Neural progenitor cell (in vitro differentiated cells): ENCODE results near the gene WDR27. TPM values are rescaled to one million over a fixed set of nuclear protein-coding genes. Genes with fewer than 3 reads are reported as not detected.
"Not testable (repeated sequence)": the region's sequence is repeated elsewhere in the genome, so short reads cannot be mapped to it uniquely, and the experiment has no call there.

Experiments
- DNase-seq: peaks from one replicate; pipeline ENCODE4 v3.0.0-alpha.2; 2016; ENCODE audit warnings: low spot score
- H2AFZ ChIP-seq: fragments of 200-600 bp; sonication (generic); replicated peaks from 2 replicates; pipeline ENCODE4 v1.6.1; 2016; ENCODE audit warnings: antibody characterized with exemption
- H3F3A ChIP-seq: fragments of 200-600 bp; sonication (generic); 2 replicates; pipeline ENCODE4 v1.6.1; 2016; ENCODE audit warnings: antibody characterized with exemption, low read depth
- H3K27ac ChIP-seq: fragments of 200-600 bp; sonication (generic); 2 replicates; pipeline ENCODE4 v1.5.1; 2016; ENCODE audit warnings: mild to moderate bottlenecking
- H3K27me3 ChIP-seq: fragments of 200-600 bp; sonication (generic); 2 replicates; pipeline ENCODE4 v1.6.1; 2016; ENCODE audit warnings: mild to moderate bottlenecking, moderate library complexity
- H3K36me3 ChIP-seq: fragments of 200-600 bp; sonication (generic); 2 replicates; pipeline ENCODE4 v1.5.1; 2016
- H3K4me1 ChIP-seq: fragments of 200-600 bp; sonication (generic); 2 replicates; pipeline ENCODE4 v1.6.1; 2016; ENCODE audit warnings: mixed run types
- H3K4me2 ChIP-seq: fragments of 200-600 bp; sonication (generic); 2 replicates; pipeline ENCODE4 v1.6.1; 2016
- H3K4me3 ChIP-seq: fragments of 200-600 bp; sonication (generic); 2 replicates; pipeline ENCODE4 v1.5.1; 2016
- H3K79me2 ChIP-seq: fragments of 200-600 bp; sonication (generic); 2 replicates; pipeline ENCODE4 v1.6.1; 2016; ENCODE audit warnings: low read depth
- H3K9ac ChIP-seq: fragments of 200-600 bp; sonication (generic); 2 replicates; pipeline ENCODE4 v1.6.1; 2016
- H3K9me3 ChIP-seq: fragments of 200-600 bp; sonication (generic); 2 replicates; pipeline ENCODE4 v1.5.1; 2016; ENCODE audit warnings: low read depth
- H4K20me1 ChIP-seq: fragments of 200-600 bp; sonication (generic); 2 replicates; pipeline ENCODE4 v1.6.1; 2016; ENCODE audit warnings: low read depth
- H3K27ac Mint-ChIP-seq: 3 replicates; pipeline ENCODE4 v1.8.0; 2021; ENCODE audit warnings: mixed read lengths
- H3K27me3 Mint-ChIP-seq: 2 replicates; pipeline ENCODE4 v1.8.0; 2022; ENCODE audit warnings: low read depth, mild to moderate bottlenecking, inconsistent platforms, moderate library complexity, mixed read lengths; ENCODE audit not compliant: insufficient read depth
- H3K36me3 Mint-ChIP-seq: 3 replicates; pipeline ENCODE4 v1.8.0; 2021; ENCODE audit warnings: mixed read lengths
- H3K4me1 Mint-ChIP-seq: 3 replicates; pipeline ENCODE4 v1.8.0; 2021; ENCODE audit warnings: mixed read lengths
- H3K4me3 Mint-ChIP-seq: 3 replicates; pipeline ENCODE4 v1.8.0; 2021; ENCODE audit warnings: mild to moderate bottlenecking, moderate library complexity, mixed read lengths
- H3K9me3 Mint-ChIP-seq: 3 replicates; pipeline ENCODE4 v1.8.0; 2020; ENCODE audit warnings: mixed read lengths
- EZH2 ChIP-seq: fragments of 200-600 bp; sonication (generic); IDR thresholded peaks from 2 replicates; pipeline ENCODE4 v1.6.1; 2017; ENCODE audit warnings: antibody characterized with exemption, mild to moderate bottlenecking, moderate library complexity
- EZH2phosphoT487 ChIP-seq: fragments of 200-600 bp; sonication (generic); IDR thresholded peaks from 2 replicates; pipeline ENCODE4 v1.6.1; 2017; ENCODE audit warnings: antibody characterized with exemption
- total RNA-seq: library from RNA; depleted of rRNA; stranded (reverse); fragments of >200 nt; gene quantifications from 2 replicates; pipeline ENCODE4 v1.2.3, GENCODE V29; 2015; ENCODE audit warnings: low replicate concordance
- TF ChIP-seq, protein P1 (sequence below): fragments of 200-600 bp; sonication (generic); IDR thresholded peaks from 2 replicates; pipeline ENCODE4 v1.5.1; 2017; ENCODE audit warnings: antibody characterized with exemption, mild to moderate bottlenecking

WDR27 gene
- total RNA-seq, 1 donor from 2014 or later = 69.0 TPM

DNA sequence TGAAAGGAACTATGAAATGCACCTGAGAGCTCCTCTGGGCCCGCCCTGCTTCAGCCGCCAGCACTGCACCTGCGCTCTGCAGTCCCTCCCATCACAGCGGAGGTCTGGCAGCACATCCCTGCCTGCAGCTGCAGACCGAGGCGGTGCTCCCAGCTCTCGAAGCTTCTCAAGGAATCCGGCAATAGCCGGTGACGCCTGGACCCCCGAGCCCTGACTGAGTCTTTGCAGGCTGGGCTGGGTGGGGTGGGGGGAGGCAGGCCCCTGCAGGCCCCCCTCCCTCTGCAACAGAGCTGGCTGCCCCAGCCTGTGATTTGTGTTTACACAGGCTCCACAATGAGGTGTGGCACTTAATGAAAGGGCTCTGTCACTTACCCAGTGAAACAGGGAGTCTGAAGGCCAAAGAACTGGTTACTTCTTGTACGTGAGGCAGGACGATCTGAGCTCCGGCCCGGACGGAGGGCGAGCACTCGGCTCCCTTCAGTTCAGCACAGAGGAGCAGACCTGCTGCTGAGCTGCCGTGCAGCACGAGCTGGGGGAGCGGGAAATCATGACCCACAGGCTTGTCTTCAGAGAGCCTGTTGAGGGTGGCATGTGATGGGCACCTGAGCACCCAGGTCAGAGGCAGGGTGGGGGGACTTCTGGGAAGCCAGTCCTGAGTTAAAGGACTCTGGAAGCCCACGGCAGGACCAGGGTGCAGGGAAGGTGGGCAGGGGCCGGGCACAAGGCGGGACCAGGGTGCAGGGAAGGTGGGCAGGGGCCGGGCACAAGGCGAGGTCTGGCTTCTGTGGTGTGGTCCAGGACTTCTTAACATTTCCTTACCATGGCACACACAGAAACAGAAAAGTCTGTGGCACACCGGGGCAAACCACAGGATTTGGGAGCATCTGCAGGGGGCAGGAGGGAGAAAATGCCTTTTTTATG lies 255.9 kb downstream of the WDR27 start:
- H3K36me3 ChIP-seq = no peaks in the 10 kb centered on the region
- TF ChIP-seq, protein P1, sequence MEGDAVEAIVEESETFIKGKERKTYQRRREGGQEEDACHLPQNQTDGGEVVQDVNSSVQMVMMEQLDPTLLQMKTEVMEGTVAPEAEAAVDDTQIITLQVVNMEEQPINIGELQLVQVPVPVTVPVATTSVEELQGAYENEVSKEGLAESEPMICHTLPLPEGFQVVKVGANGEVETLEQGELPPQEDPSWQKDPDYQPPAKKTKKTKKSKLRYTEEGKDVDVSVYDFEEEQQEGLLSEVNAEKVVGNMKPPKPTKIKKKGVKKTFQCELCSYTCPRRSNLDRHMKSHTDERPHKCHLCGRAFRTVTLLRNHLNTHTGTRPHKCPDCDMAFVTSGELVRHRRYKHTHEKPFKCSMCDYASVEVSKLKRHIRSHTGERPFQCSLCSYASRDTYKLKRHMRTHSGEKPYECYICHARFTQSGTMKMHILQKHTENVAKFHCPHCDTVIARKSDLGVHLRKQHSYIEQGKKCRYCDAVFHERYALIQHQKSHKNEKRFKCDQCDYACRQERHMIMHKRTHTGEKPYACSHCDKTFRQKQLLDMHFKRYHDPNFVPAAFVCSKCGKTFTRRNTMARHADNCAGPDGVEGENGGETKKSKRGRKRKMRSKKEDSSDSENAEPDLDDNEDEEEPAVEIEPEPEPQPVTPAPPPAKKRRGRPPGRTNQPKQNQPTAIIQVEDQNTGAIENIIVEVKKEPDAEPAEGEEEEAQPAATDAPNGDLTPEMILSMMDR = no peak
- no peak for TF ChIP-seq EZH2
- no peak for TF ChIP-seq EZH2phosphoT487
- Mint-ChIP-seq H3K4me3 (no peak overlapping the region), H3K36me3 (peaks cover 3% of the 10 kb centered on the region), H3K9me3 (peaks cover 3% of the 10 kb centered on the region), H3K27ac (no peak overlapping the region), H3K4me1 (peaks cover 6% of the 10 kb centered on the region), H3K27me3 (peaks cover 7% of the 10 kb centered on the region)
- H4K20me1 ChIP-seq = no peaks in the 10 kb centered on the region
- no peak for DNase-seq
- no peaks in the 10 kb centered on the region for H3K9me3 ChIP-seq
- H3K27me3 ChIP-seq = no peaks in the 10 kb centered on the region
- H3K27ac ChIP-seq = no peak overlapping the region
- H3K4me1 ChIP-seq = peaks cover 5% of the 10 kb centered on the region
- H3K79me2 ChIP-seq = no peaks in the 10 kb centered on the region
- H3K4me3 ChIP-seq = no peak overlapping the region
- no peaks in the 10 kb centered on the region for H3F3A ChIP-seq
- no peak overlapping the region for H3K4me2 ChIP-seq
- H3K9ac ChIP-seq = no peak overlapping the region
- H2AFZ ChIP-seq = peak overlapping the region; percentile 17

DNA sequence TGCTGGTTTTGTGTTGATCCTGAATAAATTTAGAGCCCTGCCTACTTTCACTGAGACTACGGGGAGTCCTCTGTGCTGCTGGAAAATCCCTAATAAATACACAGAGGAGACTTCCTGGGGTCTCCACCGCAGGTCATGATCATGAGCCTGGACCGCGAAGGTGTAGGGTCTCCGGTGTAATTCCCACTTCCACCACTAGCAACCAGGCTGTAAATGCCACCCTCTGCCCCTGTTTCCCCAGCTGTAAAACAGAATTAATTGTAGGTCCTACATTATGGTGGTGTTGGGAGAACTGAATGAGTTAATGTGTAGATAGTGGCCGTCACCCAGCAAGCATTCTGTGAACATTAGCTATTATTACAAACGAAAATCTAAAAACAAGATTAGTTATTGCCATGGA lies 256.6 kb downstream of the WDR27 start:
- no peak overlapping the region for H3K4me2 ChIP-seq
- H3K27me3 ChIP-seq = no peaks in the 10 kb centered on the region
- TF ChIP-seq EZH2 = no peak
- TF ChIP-seq, protein P1 = peak; percentile 34
- no peak for DNase-seq
- H3K9me3 Mint-ChIP-seq = peaks cover 3% of the 10 kb centered on the region
- H3K27me3 Mint-ChIP-seq = peaks cover 7% of the 10 kb centered on the region
- no peak overlapping the region for H3K27ac Mint-ChIP-seq
- H3K4me3 ChIP-seq = no peak overlapping the region
- no peaks in the 10 kb centered on the region for H3K36me3 ChIP-seq
- peaks cover 3% of the 10 kb centered on the region for H3K4me1 ChIP-seq
- H3K9ac ChIP-seq = no peak overlapping the region
- H3K9me3 ChIP-seq = no peaks in the 10 kb centered on the region
- peaks cover under 1% of the 10 kb centered on the region for H3K4me1 Mint-ChIP-seq
- no peak overlapping the region for H3K27ac ChIP-seq
- no peaks in the 10 kb centered on the region for H4K20me1 ChIP-seq
- no peak overlapping the region for H3K4me3 Mint-ChIP-seq
- peaks cover 3% of the 10 kb centered on the region for H3K36me3 Mint-ChIP-seq
- no peaks in the 10 kb centered on the region for H3F3A ChIP-seq
- H3K79me2 ChIP-seq = no peaks in the 10 kb centered on the region
- peak overlapping the region; percentile 17 for H2AFZ ChIP-seq

- Mint-ChIP-seq H3K4me1 (no peaks in the 10 kb centered on the region), H3K27ac (no peak overlapping the region)
Measured at GRCh38 chr6:169441292-169441691, 260.5 kb downstream of the WDR27 start.

GRCh38 chr6:169439710-169440109 lies 262.1 kb downstream of the WDR27 start:
- no peaks in the 10 kb centered on the region for H3F3A ChIP-seq
- no peaks in the 10 kb centered on the region for H3K36me3 ChIP-seq
- H4K20me1 ChIP-seq = no peaks in the 10 kb centered on the region
- no peak overlapping the region for H3K27ac Mint-ChIP-seq
- no peaks in the 10 kb centered on the region for H3K9me3 ChIP-seq
- H3K36me3 Mint-ChIP-seq = peaks cover 3% of the 10 kb centered on the region
- no peaks in the 10 kb centered on the region for H3K4me1 ChIP-seq
- no peaks in the 10 kb centered on the region for H3K79me2 ChIP-seq
- no peak overlapping the region for H3K4me3 Mint-ChIP-seq
- H3K27me3 Mint-ChIP-seq = peaks cover 7% of the 10 kb centered on the region
- no peak overlapping the region for H2AFZ ChIP-seq
- no peak for DNase-seq
- no peak overlapping the region for H3K4me2 ChIP-seq
- no peaks in the 10 kb centered on the region for H3K27me3 ChIP-seq
- no peak overlapping the region for H3K4me3 ChIP-seq
- H3K9ac ChIP-seq = no peak overlapping the region
- H3K9me3 Mint-ChIP-seq = peaks cover 18% of the 10 kb centered on the region
- H3K4me1 Mint-ChIP-seq = no peaks in the 10 kb centered on the region
- H3K27ac ChIP-seq = no peak overlapping the region
- TF ChIP-seq EZH2 = no peak
- no peak for TF ChIP-seq EZH2phosphoT487
- TF ChIP-seq, protein P1 = no peak

More at GRCh38 chr6:169441292-169441691, 260.5 kb downstream of the WDR27 start:
- Histone ChIP-seq H3K27me3 (no peaks in the 10 kb centered on the region), H3K36me3 (no peaks in the 10 kb centered on the region), H2AFZ (no peak overlapping the region), H3K4me1 (no peaks in the 10 kb centered on the region), H3K27ac (no peak overlapping the region), H3K9ac (no peak overlapping the region), H3K4me2 (no peak overlapping the region), H3K79me2 (no peaks in the 10 kb centered on the region), H3F3A (no peaks in the 10 kb centered on the region), H3K4me3 (no peak overlapping the region), H3K9me3 (no peaks in the 10 kb centered on the region), H4K20me1 (no peaks in the 10 kb centered on the region)
- H3K27me3 Mint-ChIP-seq = peaks cover 7% of the 10 kb centered on the region
- peaks cover 3% of the 10 kb centered on the region for H3K36me3 Mint-ChIP-seq
- peaks cover 10% of the 10 kb centered on the region for H3K9me3 Mint-ChIP-seq
- DNase-seq = no peak
- no peak overlapping the region for H3K4me3 Mint-ChIP-seq
- no peak for TF ChIP-seq EZH2

DNA sequence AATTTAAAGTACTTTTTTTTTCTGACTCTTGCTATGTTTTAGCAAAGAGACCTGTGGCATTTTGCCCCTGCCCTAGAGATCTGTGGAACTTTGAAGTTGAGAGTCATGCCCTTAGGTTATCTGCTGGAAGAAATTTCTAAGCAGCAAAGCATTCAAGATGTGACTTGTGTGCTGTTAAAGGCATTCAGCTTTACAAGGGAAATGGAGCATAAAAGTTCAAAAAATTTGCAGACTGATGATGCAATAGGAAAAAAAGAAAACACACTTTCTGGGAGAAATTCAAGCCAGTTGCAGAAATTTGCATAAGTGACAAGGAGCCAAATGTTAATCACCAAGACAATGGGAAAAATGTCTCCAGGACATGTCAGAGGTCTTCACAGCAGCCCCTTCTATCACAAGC lies 267.3 kb downstream of the WDR27 start:
- H3K9me3 Mint-ChIP-seq = peaks cover 65% of the 10 kb centered on the region
- H3K4me3 Mint-ChIP-seq, H3K27ac ChIP-seq, H3K9ac ChIP-seq, H3K27me3 ChIP-seq, H3K4me1 ChIP-seq, H2AFZ ChIP-seq, DNase-seq, H4K20me1 ChIP-seq, H3K27ac Mint-ChIP-seq, H3K4me3 ChIP-seq, H3K79me2 ChIP-seq, H3K4me2 ChIP-seq, H3K9me3 ChIP-seq, H3F3A ChIP-seq, H3K36me3 ChIP-seq, H3K27me3 Mint-ChIP-seq, H3K4me1 Mint-ChIP-seq: not testable (repeated sequence)
- peaks cover 12% of the 10 kb centered on the region for H3K36me3 Mint-ChIP-seq
